Activated T-helper 1 cell treated with Interleukin-2 at 50 U/mL for 16 hours (primary cell): ENCODE measurements around the gene DTX3.
A peak's percentile ranks its signal among the peaks of the same experiment; 100 is the strongest.
"Not testable (repeated sequence)": the region's sequence is repeated elsewhere in the genome, so short reads cannot be mapped to it uniquely, and the experiment has no call there.

Experiments
- DNase-seq: peaks from one replicate; pipeline ENCODE4 v3.0.0-alpha.2; 2020; ENCODE audit warnings: low read depth

Gene DTX3

GRCh38 chr12:57632073-57632957, 27.7 kb downstream of the DTX3 start:
- no peak for DNase-seq

GRCh38 chr12:57632958-57633840, 28.6 kb downstream of the DTX3 start, which contains the start of gene B4GALNT1:
Gene B4GALNT1 (minus strand): TSS chr12:57633201. CDS start chr12:57632132, 1,069 bp downstream.
- peak; percentile 46 for DNase-seq

- not testable (repeated sequence) for DNase-seq
Observed at GRCh38 chr12:57636731-57637130, 32.1 kb downstream of the DTX3 start.

- no peak for DNase-seq
Observed at GRCh38 chr12:57637364-57637763, 32.7 kb downstream of the DTX3 start.

GRCh38 chr12:57638096-57638495, 33.5 kb downstream of the DTX3 start:
- DNase-seq: no peak

- DNase-seq: no peak
Observed at GRCh38 chr12:57640175-57641042, 35.8 kb downstream of the DTX3 start.

- no peak for DNase-seq
Observed at GRCh38 chr12:57641699-57642442, 37.2 kb downstream of the DTX3 start.

- not testable (repeated sequence) for DNase-seq
Observed at GRCh38 chr12:57645990-57646658, 41.5 kb downstream of the DTX3 start.

GRCh38 chr12:57646659-57647049, 42.0 kb downstream of the DTX3 start:
- not testable (repeated sequence) for DNase-seq

GRCh38 chr12:57654042-57654441, 49.4 kb downstream of the DTX3 start:
- no peak for DNase-seq

- DNase-seq: no peak
Observed at GRCh38 chr12:57655541-57656240, 51.1 kb downstream of the DTX3 start.

GRCh38 chr12:57656408-57656807, 51.8 kb downstream of the DTX3 start:
- not testable (repeated sequence) for DNase-seq

- DNase-seq: no peak
Observed at GRCh38 chr12:57657744-57658143, 53.1 kb downstream of the DTX3 start.

GRCh38 chr12:57658890-57659289, 54.3 kb downstream of the DTX3 start:
- no peak for DNase-seq
